Vagina (tissue), 2 donors: ENCODE results near the gene ARL6IP1.
"Not testable (repeated sequence)": the region's sequence is repeated elsewhere in the genome, so short reads cannot be mapped to it uniquely, and the experiment has no call there.

Experiments
- POLR2A ChIP-seq, 2 donors: fragments of 450-650 bp; IDR thresholded peaks; one replicate each; pipeline ENCODE4 v1.6.1; 2017; ENCODE audit warnings: antibody characterized with exemption in 2 of 2, mild to moderate bottlenecking in 2 of 2, moderate library complexity in 2 of 2
- POLR2AphosphoS5 ChIP-seq, 2 donors: sonication (generic); formaldehyde crosslinking; IDR thresholded peaks; one replicate each; pipeline ENCODE4 v1.9.0; 2017; ENCODE audit warnings: antibody characterized with exemption in 2 of 2, mild to moderate bottlenecking in 2 of 2, low read depth in 1 of 2; ENCODE audit not compliant: insufficient read depth in 1 of 2
- TF ChIP-seq, protein P1 (sequence below), 3 experiments: fragments of 450-650 bp in 2 of 3; fragments of 200-600 bp in 1 of 3; sonication (generic) in 1 of 3; IDR thresholded peaks; one replicate each; pipeline ENCODE4 v1.5.1; 2017 to 2019; ENCODE audit warnings: antibody characterized with exemption in 3 of 3, mild to moderate bottlenecking in 2 of 3, moderate library complexity in 2 of 3

DNA sequence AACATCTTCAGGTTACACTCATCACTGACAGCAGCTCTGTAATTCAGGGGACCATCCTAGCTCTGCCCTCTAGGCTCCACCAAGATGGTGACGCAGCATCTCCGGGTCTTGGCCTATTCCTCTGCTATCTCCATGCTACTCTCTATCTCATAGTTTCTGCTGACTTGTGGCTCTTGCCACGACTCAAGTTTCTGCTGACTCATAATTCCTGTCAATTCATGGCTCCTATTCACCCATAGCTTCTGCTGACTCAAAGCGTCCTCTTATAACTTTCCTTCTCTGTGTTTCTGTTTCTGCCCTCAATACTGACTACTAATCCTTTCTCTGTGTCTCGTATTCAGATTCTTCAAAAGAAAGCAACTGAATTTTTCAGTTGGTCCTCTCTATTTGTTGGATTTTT is 38.6 kb downstream of the ARL6IP1 start:
- TF ChIP-seq, protein P1, sequence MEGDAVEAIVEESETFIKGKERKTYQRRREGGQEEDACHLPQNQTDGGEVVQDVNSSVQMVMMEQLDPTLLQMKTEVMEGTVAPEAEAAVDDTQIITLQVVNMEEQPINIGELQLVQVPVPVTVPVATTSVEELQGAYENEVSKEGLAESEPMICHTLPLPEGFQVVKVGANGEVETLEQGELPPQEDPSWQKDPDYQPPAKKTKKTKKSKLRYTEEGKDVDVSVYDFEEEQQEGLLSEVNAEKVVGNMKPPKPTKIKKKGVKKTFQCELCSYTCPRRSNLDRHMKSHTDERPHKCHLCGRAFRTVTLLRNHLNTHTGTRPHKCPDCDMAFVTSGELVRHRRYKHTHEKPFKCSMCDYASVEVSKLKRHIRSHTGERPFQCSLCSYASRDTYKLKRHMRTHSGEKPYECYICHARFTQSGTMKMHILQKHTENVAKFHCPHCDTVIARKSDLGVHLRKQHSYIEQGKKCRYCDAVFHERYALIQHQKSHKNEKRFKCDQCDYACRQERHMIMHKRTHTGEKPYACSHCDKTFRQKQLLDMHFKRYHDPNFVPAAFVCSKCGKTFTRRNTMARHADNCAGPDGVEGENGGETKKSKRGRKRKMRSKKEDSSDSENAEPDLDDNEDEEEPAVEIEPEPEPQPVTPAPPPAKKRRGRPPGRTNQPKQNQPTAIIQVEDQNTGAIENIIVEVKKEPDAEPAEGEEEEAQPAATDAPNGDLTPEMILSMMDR (IDR thresholded peaks at IDR 0.05), result not testable (repeated sequence)
- not testable (repeated sequence) for TF ChIP-seq POLR2A (IDR thresholded peaks at IDR 0.05); POLR2AphosphoS5 (IDR thresholded peaks at IDR 0.05; ENCODE audit: insufficient read depth in 1 of 2, low read depth in 1 of 2)
